Activated CD8-positive, alpha-beta T cell treated with anti-CD3 and anti-CD28 coated beads for 36 hours (primary cell): ENCODE data around the gene PRLHR. TPM values are rescaled to one million over a fixed set of nuclear protein-coding genes. Genes with fewer than 3 reads are reported as not detected.
"Not testable (repeated sequence)": the region's sequence is repeated elsewhere in the genome, so short reads cannot be mapped to it uniquely, and the experiment has no call there.

Experiments used
- ATAC-seq: fragments of 200-7000 bp; cut with Tn5 transposase; one replicate; pipeline ENCODE4 v1.10.0; 2021; ENCODE audit warnings: mild to moderate bottlenecking, moderate library complexity
- CTCF ChIA-PET: fragments of 350-600 bp; sonication (Branson Sonifier 250); formaldehyde crosslinking; loops from one replicate; lab custom pipeline; 2021; ENCODE audit warnings: antibody characterized with exemption; lab: Charles Lee
- POLR2A ChIA-PET: fragments of 350-600 bp; sonication (Branson Sonifier 250); formaldehyde crosslinking; loops from one replicate; lab custom pipeline; 2021; ENCODE audit warnings: antibody characterized with exemption; lab: Charles Lee
- DNase-seq: peaks from one replicate; pipeline ENCODE4 v3.0.0-alpha.2; 2020
- H3K27ac Mint-ChIP-seq: one replicate; pipeline ENCODE4 v1.8.0; 2021; ENCODE audit warnings: mild to moderate bottlenecking, mixed read lengths
- H3K27me3 Mint-ChIP-seq: one replicate; pipeline ENCODE4 v1.8.0; 2021; ENCODE audit warnings: mixed read lengths
- H3K36me3 Mint-ChIP-seq: one replicate; pipeline ENCODE4 v1.8.0; 2021; ENCODE audit warnings: low read depth, mixed read lengths
- H3K4me1 Mint-ChIP-seq: one replicate; pipeline ENCODE4 v1.8.0; 2021; ENCODE audit warnings: low read depth, mixed read lengths
- H3K4me3 Mint-ChIP-seq: one replicate; pipeline ENCODE4 v1.8.0; 2021; ENCODE audit warnings: mild to moderate bottlenecking, moderate library complexity, mixed read lengths
- H3K9me3 Mint-ChIP-seq: one replicate; pipeline ENCODE4 v1.8.0; 2021; ENCODE audit warnings: mixed read lengths
- CTCF ChIP-seq: fragments of 200-600 bp; IDR thresholded peaks from one replicate; pipeline ENCODE4 v1.8.0; 2022; ENCODE audit warnings: antibody characterized with exemption, mild to moderate bottlenecking
- intact Hi-C: fragments of 100-400 bp; cut with micrococcal nuclease; formaldehyde crosslinking; loops from one replicate; pipeline ENCODE4 v1.10.0; 2022
- total RNA-seq, 2 experiments: library from RNA; stranded (reverse); gene quantifications; one replicate each; pipeline ENCODE4 v1.2.3, GENCODE V29; 2021

PRLHR gene
- total RNA-seq, 2 experiments from 2014 or later = not detected

- ATAC-seq = peak; percentile 84
- H3K27me3 Mint-ChIP-seq = no peaks in the 10 kb centered on the region
- intact Hi-C loops = no loop called here
- H3K36me3 Mint-ChIP-seq = no peaks in the 10 kb centered on the region
- H3K4me3 Mint-ChIP-seq = no peak overlapping the region
- no peak overlapping the region for H3K27ac Mint-ChIP-seq
- H3K9me3 Mint-ChIP-seq = no peaks in the 10 kb centered on the region
- peaks cover 11% of the 10 kb centered on the region for H3K4me1 Mint-ChIP-seq
- no peak for TF ChIP-seq CTCF
- POLR2A ChIA-PET = interaction anchor here (0.7 kb wide), 1 partner anchor 1432 kb away, joined by 3 read pairs; no protein-coding TSS in a partner anchor
- peak; percentile 47 for DNase-seq
- CTCF ChIA-PET = interaction anchor here (0.8 to 1.3 kb wide), 2 partner anchors 16 to 53 kb away, joined by 3 read pairs; no protein-coding TSS in a partner anchor
These were observed 26.0 kb upstream of the PRLHR start for GRCh38 chr10:118621304-118621942.

- H3K9me3 Mint-ChIP-seq, POLR2A ChIA-PET, H3K27ac Mint-ChIP-seq, H3K4me3 Mint-ChIP-seq, H3K27me3 Mint-ChIP-seq, H3K36me3 Mint-ChIP-seq, DNase-seq, ATAC-seq, H3K4me1 Mint-ChIP-seq, intact Hi-C loops: not testable (repeated sequence)
- CTCF ChIA-PET = interaction anchor here (2.3 kb wide), 1 partner anchor 8 kb away, joined by 7 read pairs; no protein-coding TSS in a partner anchor
These were observed 18.4 kb upstream of the PRLHR start for GRCh38 chr10:118613863-118614262.

GRCh38 chr10:118610577-118610976, 15.1 kb upstream of the PRLHR start:
- ATAC-seq (no peak), DNase-seq (no peak)
- Mint-ChIP-seq H3K4me1 (no peaks in the 10 kb centered on the region), H3K9me3 (no peaks in the 10 kb centered on the region), H3K27ac (no peak overlapping the region), H3K27me3 (no peaks in the 10 kb centered on the region), H3K36me3 (no peaks in the 10 kb centered on the region), H3K4me3 (no peak overlapping the region)
- CTCF ChIA-PET = no interaction called here
- TF ChIP-seq CTCF = no peak
- intact Hi-C loops = no loop called here
- POLR2A ChIA-PET = no interaction called here

GRCh38 chr10:118607768-118608354, 12.4 kb upstream of the PRLHR start:
- intact Hi-C loops = no loop called here
- H3K27ac Mint-ChIP-seq = no peak overlapping the region
- no peak overlapping the region for H3K4me3 Mint-ChIP-seq
- ATAC-seq = no peak
- no peaks in the 10 kb centered on the region for H3K4me1 Mint-ChIP-seq
- no peaks in the 10 kb centered on the region for H3K9me3 Mint-ChIP-seq
- H3K36me3 Mint-ChIP-seq = no peaks in the 10 kb centered on the region
- no peak for DNase-seq
- TF ChIP-seq CTCF = no peak
- ChIA-PET POLR2A (interaction anchor here (0.9 kb wide), 1 partner anchor 9 kb away, joined by 3 read pairs; no protein-coding TSS in a partner anchor), CTCF (no interaction called here)
- H3K27me3 Mint-ChIP-seq = no peaks in the 10 kb centered on the region

GRCh38 chr10:118605694-118606093, 10.2 kb upstream of the PRLHR start:
- CTCF ChIA-PET = interaction anchor here (1.0 to 1.7 kb wide), 5 partner anchors 9 to 37 kb away, joined by 3 to 7 read pairs (median 3); no protein-coding TSS in a partner anchor
- no peaks in the 10 kb centered on the region for H3K9me3 Mint-ChIP-seq
- no peak overlapping the region for H3K27ac Mint-ChIP-seq
- no peak for ATAC-seq
- no peaks in the 10 kb centered on the region for H3K27me3 Mint-ChIP-seq
- DNase-seq = no peak
- no peak for TF ChIP-seq CTCF
- intact Hi-C loops = no loop called here
- H3K4me1 Mint-ChIP-seq = no peaks in the 10 kb centered on the region
- H3K4me3 Mint-ChIP-seq = no peak overlapping the region
- no peaks in the 10 kb centered on the region for H3K36me3 Mint-ChIP-seq
- POLR2A ChIA-PET = no interaction called here
